ENCODE results near the gene HERC6. TPM values are rescaled to one million over a fixed set of nuclear protein-coding genes. Genes with fewer than 3 reads are reported as not detected.
A peak's percentile ranks its signal among the peaks of the same experiment; 100 is the strongest.

HERC6 gene
- total RNA-seq, 4 donors from 2014 or later = 0.46 to 8.8 (median 4.3) TPM

- H3K4me3 ChIP-seq (ENCODE audit: low read depth, poor library complexity, severe bottlenecking) = peak within 1 kb of the TSS; percentile 46
- peak in 1 of 3 donors; percentile 45 for TF ChIP-seq CTCF (IDR thresholded peaks at IDR 0.05)
- no peak for TF ChIP-seq POLR2A (IDR thresholded peaks at IDR 0.05)
- intact Hi-C loops (cut with DNase I; ENCODE audit: low total_unique reads) = loop anchor here (5.0 kb wide), 1 partner anchor 239 kb away; no protein-coding TSS in a partner anchor
- DNase-seq (ENCODE audit: low spot score in 2 of 2) = peak; percentile 85 to 98
- 1% methylated on average over 39 to 57 of the region's 57 CpGs for WGBS, 2 donors
These were observed 78.1 kb downstream of the HERC6 start, which contains the start of gene HERC5 for GRCh38 chr4:88456670-88457306. HERC5 (plus strand) TSS chr4:88457119; CDS start chr4:88457270, 151 bp downstream.

DNA sequence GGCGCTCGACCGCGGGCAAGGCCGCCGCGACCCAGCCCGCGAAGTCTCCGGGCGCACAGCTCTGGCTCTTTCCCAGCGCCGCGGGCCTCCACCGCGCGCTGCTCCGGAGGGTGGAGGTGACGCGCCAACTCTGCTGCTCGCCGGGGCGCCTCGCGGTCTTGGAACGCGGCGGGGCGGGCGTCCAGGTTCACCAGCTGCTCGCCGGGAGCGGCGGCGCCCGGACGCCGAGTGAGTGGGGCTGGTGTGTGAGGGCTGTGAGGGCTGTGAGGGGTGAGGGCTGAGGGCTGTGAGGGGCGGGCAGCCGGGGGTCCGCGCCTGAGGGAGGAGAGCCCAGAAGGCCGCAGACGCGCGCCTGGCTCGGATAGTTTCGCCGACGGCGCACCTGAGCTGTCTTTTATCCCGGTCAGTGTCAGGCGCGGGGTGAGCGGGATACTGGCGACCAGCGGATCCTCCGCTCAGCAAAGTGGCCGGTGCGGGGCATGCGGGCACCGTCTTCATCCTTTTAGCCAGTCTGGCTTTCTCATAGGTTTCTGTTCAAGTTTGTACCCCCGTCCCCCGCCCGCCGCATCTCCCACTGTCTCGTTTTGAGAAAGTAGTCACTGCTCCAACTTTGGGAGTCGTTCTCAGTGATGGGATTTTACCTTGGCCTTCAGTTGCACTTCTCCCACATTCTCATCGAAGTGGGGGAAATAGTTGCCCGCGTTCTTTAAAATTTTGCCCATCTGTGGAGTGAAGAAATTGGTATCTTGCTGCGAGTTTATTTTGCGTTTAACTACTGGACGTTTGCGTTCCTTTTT, 78.9 kb downstream of the HERC6 start:
- 11 to 12% methylated on average over 51 to 55 of the region's 75 CpGs for WGBS, 2 donors
- DNase-seq (ENCODE audit: low spot score in 2 of 2) = peak; percentile 16 to 89
- intact Hi-C loops (cut with DNase I; ENCODE audit: low total_unique reads) = loop anchor here (5.0 kb wide), 1 partner anchor 240 kb away; no protein-coding TSS in a partner anchor
- H3K4me3 ChIP-seq (ENCODE audit: low read depth, poor library complexity, severe bottlenecking) = peak overlapping the region; percentile 46
- no peak for TF ChIP-seq CTCF (IDR thresholded peaks at IDR 0.05)
- no peak for TF ChIP-seq POLR2A (IDR thresholded peaks at IDR 0.05)

DNA sequence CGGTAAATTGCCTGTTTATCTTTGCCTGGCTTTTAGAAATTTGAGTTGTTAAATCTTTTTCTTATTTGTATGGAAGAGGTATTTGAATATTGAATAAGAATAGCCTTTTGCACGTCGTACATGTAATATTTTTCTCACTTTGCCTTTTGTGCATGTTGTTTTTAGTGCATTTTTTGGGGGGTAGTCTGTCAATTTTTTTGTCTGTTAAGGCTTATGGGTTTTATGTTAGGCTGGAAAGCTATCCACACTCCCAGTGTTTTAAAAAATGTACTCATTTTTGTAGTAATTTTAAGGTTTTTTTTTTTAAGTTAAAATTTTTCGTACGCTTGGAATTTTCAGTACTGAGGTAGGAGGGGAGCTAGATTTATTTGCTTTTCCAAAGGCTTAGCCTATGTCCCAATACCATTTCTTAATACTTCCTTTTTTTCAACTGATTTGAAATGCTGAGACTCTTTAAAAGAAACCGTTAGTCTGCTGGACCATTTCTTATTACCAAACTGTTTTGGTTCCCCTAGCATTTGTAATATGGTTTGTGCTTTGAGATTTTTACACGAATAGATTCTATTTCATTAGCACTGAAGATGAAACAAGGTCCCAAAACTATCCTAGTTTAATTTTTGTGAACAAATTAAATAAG, 79.6 kb downstream of the HERC6 start:
- no peak for DNase-seq (ENCODE audit: low spot score in 2 of 2)
- TF ChIP-seq POLR2A (IDR thresholded peaks at IDR 0.05) (no peak), CTCF (IDR thresholded peaks at IDR 0.05) (no peak)
- H3K4me3 ChIP-seq (ENCODE audit: low read depth, poor library complexity, severe bottlenecking) = no peak overlapping the region
- intact Hi-C loops (cut with DNase I; ENCODE audit: low total_unique reads) = loop anchor here (5.0 kb wide), 1 partner anchor 241 kb away; no protein-coding TSS in a partner anchor
- 63 to 67% methylated on average over 7 of the region's 7 CpGs for WGBS, 2 donors

GRCh38 chr4:88465653-88466192, 87.1 kb downstream of the HERC6 start:
- TF ChIP-seq POLR2A (IDR thresholded peaks at IDR 0.05) (no peak), CTCF (IDR thresholded peaks at IDR 0.05) (no peak)
- 94 to 100% methylated on average over 1 of the region's 1 CpG for WGBS, 2 donors
- no peak for DNase-seq (ENCODE audit: low spot score in 2 of 2)
- H3K4me3 ChIP-seq (ENCODE audit: low read depth, poor library complexity, severe bottlenecking) = no peak overlapping the region
- intact Hi-C loops (cut with DNase I; ENCODE audit: low total_unique reads) = no loop called here

DNA sequence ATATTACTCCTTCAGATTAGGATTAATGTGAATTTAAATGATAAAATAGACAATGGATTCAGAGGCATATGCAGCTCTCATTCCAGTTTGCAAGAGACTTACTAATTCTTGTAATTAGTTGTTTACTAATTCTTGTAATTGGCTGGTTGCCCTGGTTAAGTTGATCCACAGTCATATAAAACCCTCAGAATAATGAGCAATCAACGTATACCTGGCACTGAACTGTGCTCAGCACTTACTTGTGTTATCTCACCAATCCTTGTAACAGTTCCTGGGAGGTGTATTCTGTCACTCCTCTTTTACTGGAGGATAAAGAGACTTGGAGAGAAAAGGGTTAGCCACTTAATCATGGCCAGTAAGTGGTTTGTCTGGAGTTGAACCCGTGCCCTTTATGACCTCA, 88.7 kb downstream of the HERC6 start:
- intact Hi-C loops (cut with DNase I; ENCODE audit: low total_unique reads) = no loop called here
- DNase-seq (ENCODE audit: low spot score in 2 of 2) = no peak
- no peak overlapping the region for H3K4me3 ChIP-seq (ENCODE audit: low read depth, poor library complexity, severe bottlenecking)
- 71% methylated on average over 2 of the region's 2 CpGs for WGBS, 2 donors
- no peak for TF ChIP-seq CTCF (IDR thresholded peaks at IDR 0.05)
- TF ChIP-seq POLR2A (IDR thresholded peaks at IDR 0.05) = no peak
